D341Med (cell line): ENCODE measurements around the gene CUX1.

Experiments
- DNase-seq: peaks from one replicate; pipeline ENCODE4 v3.0.0; 2012; ENCODE audit warnings: low spot score

The CUX1 gene

DNA sequence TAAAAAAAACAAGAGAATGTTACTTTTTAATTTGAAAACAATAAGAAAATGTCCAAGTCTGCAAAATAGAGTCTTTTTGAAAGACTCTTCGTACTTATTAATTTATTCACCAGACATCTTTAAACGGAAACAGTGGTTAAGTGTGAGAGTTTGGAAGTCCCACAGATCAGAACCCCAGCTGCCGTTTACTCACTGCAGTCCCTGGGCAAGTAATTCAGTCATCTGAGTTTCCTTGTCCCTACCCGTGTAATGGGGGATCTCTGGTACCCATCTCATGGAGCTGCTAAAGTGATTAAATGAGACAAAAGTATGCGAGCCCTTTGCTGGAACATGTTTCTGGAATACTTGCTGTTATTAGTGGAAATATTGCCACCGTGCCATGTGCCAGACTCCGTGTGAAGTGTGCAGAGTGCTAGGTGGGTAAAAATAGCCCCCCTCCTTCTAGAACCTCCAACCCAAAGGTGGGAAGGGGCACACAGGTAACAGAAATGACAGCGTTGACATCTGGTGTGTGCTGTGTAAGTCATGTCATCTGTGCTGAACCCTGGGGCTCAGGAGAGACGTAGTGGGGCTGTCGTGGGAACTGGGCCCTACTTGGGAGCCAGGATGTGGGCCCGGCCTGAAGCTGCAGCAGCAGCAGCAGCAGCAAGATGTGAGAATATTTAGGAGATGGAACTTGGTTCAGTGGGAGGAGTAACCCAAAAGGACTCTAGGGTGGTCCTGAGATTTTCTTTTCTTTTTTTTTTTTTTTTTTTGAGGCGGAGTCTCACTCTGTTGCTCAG, 140.5 kb downstream of the CUX1 start:
- no peak for DNase-seq

- DNase-seq: no peak
Measured at GRCh38 chr7:101959342-101959741, 141.9 kb downstream of the CUX1 start.

DNA sequence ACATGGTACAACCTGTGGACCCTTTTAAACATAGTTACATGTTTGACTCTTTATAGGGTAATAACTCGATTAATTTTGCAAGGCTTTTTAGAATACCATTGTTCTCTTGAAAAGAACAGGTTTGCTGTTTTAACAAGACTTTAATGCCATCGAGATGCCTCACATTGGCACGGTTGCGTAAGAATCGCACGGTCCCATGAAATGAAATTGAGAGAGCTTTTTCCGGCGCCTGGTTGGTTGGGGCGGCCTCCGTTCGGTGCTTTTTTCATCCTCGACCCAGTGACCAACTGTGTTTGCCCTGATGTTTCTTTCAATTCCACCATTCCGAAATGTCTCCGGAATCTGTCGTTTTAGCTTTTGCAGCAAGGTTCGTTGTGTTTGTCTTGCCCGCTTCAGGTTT, 142.4 kb downstream of the CUX1 start:
- DNase-seq: no peak

GRCh38 chr7:101960323-101960722, 142.9 kb downstream of the CUX1 start:
- DNase-seq: no peak

DNA sequence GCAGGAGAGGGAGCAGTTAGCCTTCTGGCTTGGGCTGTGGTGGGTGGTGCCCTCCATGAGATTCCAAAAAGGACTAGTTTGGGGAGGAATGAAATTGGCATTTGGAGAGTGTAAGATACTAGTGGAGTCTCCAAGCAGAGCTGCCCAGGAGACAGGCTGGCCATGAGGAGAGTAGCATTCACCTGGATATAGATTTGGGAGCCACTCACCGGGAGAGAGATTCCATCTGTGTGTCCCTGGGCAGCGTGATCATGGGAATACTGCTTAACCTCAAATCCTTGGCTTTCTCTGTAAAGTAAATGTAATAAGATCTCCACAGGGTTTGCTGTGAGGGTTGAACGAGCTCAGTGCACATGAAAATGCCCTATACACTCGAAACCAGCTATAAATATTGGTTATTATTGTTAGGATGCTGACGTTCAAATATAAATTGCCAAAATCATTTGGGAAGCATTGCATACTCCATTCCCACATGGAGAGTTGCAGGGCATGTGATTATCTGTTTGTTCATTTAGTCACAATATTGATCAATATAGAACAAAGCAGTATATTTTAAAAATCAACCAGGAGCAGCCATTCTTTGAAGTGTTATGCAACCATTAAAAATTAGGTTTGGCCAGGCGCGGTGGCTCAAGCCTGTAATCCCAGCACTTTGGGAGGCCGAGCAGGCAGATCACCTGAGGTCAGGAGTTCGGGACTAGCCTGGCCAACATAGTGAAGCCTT, 143.7 kb downstream of the CUX1 start:
- no peak for DNase-seq

DNA sequence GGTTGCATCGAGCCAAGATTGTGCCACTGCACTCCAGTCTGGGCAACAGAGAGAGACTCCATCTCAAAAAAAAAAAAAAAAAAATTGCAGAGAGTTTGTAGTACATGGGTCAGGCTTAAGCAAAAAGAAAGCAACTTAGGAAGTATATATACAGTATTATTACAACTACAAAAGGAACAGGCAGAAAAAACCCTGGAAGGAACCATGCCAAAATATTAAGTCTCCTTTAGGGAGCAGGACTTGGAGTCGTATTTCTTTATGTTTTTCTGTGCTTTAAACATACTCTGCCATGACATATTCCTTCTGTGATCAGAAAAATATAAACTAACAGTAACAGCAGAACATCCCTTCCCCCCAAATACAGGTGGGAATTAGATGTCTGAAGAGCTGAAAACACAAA, 144.4 kb downstream of the CUX1 start:
- DNase-seq: no peak

GRCh38 chr7:101963693-101964092, 146.3 kb downstream of the CUX1 start:
- DNase-seq: no peak

DNA sequence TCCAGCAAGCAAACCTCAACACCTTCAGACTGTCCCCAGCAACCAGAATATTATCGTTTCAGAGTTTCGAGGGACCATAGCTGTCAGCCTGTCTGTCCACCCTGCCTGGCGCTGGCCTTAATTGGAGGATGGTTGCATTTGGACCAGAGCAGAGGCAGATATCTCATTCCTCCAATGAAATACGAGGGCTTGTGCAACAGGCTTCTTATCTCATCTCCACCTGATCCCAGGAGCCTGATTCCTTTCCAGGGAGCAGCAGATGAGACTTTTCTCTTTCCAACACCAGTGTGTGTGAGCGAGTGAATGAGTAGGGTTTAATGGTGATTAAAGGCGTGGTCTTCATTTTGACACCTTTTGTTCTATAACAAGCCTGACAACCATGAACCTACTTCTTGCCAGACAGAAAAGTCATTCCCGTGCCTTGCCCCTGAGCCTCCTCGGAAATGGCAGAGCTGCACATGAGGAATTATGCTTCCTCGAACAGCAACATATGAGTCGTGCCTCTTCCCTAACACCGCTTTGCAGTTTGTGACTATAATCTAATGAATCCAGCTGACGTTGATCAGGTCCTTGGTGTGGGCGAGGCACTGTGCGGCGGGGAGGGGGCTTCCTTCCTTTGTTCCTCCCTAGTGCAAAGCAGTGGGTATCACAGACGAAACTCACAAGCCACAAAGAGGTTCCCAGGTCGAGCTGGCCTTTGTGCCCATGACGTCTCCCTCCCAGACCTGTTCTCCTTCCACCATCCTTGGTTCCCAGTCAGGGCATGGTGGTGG, 147.4 kb downstream of the CUX1 start:
- no peak for DNase-seq

DNA sequence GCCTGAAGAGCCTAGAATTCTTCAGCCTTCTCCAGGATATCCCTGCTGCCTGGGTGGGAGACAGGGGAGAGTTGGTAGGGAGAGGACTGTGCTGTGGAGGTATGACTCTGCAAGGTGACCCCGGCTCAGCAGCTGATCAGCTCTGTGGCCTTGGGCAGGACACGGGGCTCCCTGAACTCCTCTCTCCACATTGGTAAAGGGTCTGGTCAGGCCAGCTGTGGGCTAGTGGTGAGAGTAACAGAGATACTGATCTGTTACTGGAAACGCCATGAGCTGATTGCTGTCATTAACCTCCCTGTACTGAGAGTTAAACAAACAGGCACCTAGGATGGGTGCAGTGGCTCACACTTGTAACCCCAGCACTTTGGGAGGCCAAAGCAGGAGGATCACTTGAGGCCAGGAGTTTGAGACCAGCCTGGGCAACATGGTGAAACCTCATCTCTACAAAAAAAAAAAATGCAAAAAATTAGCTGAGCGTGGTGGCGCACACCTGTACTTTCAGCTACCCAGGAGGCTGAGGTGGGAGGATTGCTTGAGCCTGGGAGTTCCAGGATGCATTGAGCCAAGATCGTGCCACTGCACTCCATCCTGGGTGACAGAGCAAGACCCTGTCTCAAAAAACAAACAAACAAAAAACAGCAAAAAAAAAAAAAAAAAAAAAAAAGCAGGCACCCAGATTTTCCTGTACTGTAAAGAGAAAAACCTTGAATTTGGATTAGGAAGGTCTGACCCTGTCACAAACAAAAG, 151.5 kb downstream of the CUX1 start:
- DNase-seq: no peak

DNA sequence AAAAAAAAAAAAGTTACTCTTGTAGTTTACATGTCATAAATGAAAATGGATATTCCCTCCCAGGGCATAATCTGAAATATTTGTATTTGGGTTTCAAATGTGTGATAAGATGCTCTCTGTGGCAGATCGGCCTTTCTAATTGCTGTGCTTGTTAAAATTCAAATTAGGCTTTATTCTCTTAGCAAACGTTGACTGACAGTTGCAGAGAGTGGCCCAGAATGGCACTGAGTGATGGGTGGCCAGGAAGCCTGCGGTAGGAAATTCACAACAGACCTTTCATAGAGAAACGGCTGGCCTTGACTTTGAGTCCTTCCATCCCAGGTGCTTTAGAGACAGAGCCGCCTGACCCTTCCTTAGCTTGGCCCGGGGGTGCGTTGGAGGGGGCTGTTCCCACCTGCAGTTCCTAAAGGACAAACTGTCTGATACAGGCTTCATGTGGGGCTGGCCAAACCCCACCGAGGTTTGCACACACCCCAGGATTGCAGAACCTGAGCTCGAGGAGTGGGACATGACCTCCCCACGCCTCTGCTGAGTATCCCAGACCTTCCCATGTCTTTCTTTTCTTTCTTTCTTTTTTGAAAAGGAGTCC, 152.7 kb downstream of the CUX1 start:
- no peak for DNase-seq

GRCh38 chr7:101970801-101971200, 153.4 kb downstream of the CUX1 start:
- no peak for DNase-seq

- no peak for DNase-seq
Measured at GRCh38 chr7:101971457-101971856, 154.0 kb downstream of the CUX1 start.

DNA sequence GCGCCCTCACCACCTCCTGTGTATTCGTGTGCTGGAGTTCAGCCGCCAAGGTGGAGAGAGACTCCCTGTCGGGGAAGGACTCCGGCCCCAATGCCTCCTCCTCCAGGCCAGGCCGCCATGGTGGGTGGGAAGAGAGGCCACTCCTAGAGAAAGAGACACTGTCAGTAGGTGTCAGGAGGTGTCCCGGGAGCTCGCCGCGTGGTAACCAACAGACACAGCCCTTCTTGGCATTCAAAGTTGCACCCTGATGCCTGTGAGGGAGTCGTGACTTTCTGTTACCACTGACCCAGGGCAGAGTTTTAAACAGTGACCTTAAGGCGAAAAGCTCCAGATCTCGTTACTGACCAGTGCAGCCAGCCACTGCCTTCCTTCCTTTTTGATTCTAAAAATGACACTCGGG, 155.2 kb downstream of the CUX1 start:
- DNase-seq: no peak

DNA sequence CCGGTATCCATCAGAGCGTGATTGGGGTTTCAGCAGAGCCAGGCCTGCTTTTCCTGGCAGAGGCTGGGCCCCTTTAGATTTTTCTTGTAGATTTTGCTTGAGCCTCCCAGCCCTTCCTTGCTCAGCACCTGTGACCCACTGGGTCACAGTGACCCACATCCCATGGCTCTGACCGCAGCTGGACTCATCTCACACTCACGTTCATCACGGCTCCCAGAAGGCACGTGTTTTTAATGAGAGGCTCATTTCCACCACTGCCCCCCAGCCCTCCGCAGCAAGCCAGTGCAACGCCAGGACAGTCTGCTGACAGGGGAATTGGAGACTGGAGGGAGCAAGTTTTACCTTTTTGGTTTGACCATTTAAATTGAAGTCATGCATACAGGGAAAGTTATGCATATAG, 155.7 kb downstream of the CUX1 start:
- DNase-seq: no peak

DNA sequence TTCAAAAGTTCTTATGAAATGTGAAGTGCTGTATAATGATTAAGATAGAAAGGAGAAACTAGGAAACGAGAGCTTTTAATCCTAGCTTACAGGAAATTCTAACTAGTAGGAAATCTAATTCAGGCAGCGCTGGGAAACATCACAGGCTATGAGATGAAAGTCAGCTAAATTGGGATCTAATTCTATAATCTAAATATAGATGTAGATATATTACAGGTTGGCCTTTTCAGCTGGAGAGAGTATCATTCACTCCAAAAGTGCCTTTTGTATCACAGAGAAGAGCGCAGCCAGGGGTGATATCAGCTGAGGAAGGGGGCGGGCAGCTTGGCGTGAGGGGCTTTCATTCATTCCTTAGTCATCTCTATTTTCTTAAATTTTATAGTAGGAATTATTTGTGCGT, 157.0 kb downstream of the CUX1 start:
- DNase-seq: no peak

- no peak for DNase-seq
Measured at GRCh38 chr7:101975046-101975445, 157.6 kb downstream of the CUX1 start.

DNA sequence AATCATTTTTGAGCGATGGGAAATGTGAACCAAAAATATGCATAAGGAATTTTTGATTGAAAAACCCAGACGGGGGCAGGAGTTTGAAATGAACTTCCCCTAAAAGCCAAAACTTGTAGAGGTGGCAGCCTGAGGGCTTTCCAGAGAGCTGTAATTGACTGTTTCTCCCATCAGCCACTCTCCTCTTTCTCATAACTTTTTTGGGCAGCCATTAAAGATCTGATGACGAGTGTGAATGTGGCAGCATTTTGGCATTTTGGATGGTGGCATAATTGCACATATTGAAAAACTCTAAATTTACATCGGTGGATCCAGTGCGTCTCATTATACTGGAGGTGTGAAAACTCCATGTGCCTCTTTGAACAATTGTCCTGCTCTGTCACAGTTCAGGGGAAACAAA, 159.0 kb downstream of the CUX1 start:
- no peak for DNase-seq

- DNase-seq: no peak
Measured at GRCh38 chr7:101977249-101977648, 159.8 kb downstream of the CUX1 start.

DNA sequence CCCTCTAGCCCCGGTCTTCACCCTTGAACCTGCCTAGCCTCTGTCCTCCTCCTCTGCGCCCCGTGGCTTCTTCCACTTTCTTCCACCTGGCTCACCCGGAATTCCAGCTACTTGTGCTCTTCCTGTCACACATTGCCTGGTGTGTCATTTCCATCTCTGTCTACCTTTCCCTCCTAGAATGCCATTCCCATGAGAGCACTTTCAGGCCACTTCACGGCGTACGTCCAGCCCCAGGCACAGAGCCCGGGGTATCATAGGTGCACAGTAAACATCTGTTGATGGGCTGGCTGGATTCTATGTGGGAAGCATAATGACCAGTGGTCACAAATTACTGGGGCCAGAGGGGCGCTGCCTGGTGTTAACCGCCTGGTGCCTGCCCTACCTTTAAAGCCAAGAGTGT, 161.3 kb downstream of the CUX1 start:
- DNase-seq: no peak

DNA sequence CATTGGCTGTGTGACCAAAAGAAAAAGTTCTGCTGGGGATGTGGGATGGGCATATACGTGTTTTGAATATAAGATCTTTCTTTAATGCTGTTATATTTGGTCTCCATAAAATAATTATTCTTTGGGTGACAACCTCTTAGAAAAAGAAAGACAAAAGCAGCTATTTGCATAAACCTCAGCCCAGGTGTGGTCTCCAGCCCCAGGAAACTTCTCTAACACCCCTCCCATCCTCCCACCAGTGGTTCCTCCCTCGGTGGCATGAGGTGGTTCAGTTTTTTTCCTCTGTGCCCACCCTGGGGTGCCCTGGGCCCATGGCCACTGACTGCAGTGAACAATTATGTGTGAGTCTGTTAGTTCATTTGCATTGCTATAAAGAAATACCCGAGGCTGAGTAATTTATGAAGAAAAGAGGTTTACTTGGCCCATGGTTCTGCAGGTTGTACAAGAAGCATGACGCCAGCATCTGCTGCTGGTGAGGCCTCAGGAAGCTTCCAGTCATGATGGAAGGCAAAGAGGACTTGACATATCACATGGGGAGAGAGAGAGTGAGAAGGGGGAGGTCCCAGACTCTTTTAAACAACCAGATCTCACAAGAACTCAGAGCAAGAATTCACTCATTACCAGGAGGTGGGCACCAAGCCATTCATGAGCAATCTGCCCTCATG, 165.9 kb downstream of the CUX1 start:
- no peak for DNase-seq

- no peak for DNase-seq
Measured at GRCh38 chr7:101984133-101984879, 166.9 kb downstream of the CUX1 start.
